Thoracic aorta (tissue), 2 donors: ENCODE data around the gene STAT1. TPM values are rescaled to one million over a fixed set of nuclear protein-coding genes. Genes with fewer than 3 reads are reported as not detected.

Experiments
- ATAC-seq: fragments of 150-250 bp; one replicate; pipeline ENCODE4 v1.8.0; 2017; ENCODE audit warnings: low read depth; ENCODE audit not compliant: insufficient number of reproducible peaks, low FRiP score
- DNase-seq: peaks from one replicate; pipeline ENCODE4 v3.0.0-alpha.2; 2020; ENCODE audit warnings: low spot score
- H3K27ac ChIP-seq, 2 donors: fragments of 200-600 bp; sonication (generic); 1 replicate in 1 of 2; 2 replicates in 1 of 2; pipeline ENCODE4 v1.5.1; 2016; ENCODE audit warnings: mild to moderate bottlenecking in 2 of 2, moderate library complexity in 2 of 2
- H3K27me3 ChIP-seq: fragments of 200-600 bp; sonication (generic); replicated peaks from 2 replicates; pipeline ENCODE4 v1.6.0; 2016; ENCODE audit warnings: mild to moderate bottlenecking; ENCODE audit not compliant: insufficient read depth
- H3K36me3 ChIP-seq: fragments of 200-600 bp; sonication (generic); one replicate; pipeline ENCODE4 v1.5.1; 2016
- H3K4me1 ChIP-seq, 2 donors: fragments of 200-600 bp; sonication (generic); 1 replicate in 1 of 2; 2 replicates in 1 of 2; pipeline versions ENCODE4 v1.5.1 to v1.6.0; 2016; ENCODE audit warnings: low read depth in 2 of 2, mild to moderate bottlenecking in 1 of 2; ENCODE audit not compliant: control insufficient read depth in 1 of 2
- H3K4me3 ChIP-seq: fragments of 200-600 bp; sonication (generic); 2 replicates; pipeline ENCODE4 v1.5.1; 2016; ENCODE audit warnings: mild to moderate bottlenecking
- H3K9me3 ChIP-seq: fragments of 200-600 bp; sonication (generic); 2 replicates; pipeline ENCODE4 v1.5.1; 2016
- total RNA-seq, 2 donors: library from RNA; depleted of rRNA; stranded (reverse); fragments of >200 nt; gene quantifications; one replicate each; pipeline versions ENCODE4 v1.1.0 to v1.2.3, GENCODE V29; 2016
- TF ChIP-seq, protein P1 (sequence below): fragments of 200-600 bp; sonication (generic); IDR thresholded peaks from one replicate; pipeline ENCODE4 v1.5.1; 2019; ENCODE audit warnings: antibody characterized with exemption

The STAT1 gene
- total RNA-seq, 2 donors from 2014 or later = 67.4 to 82.6 TPM

DNA sequence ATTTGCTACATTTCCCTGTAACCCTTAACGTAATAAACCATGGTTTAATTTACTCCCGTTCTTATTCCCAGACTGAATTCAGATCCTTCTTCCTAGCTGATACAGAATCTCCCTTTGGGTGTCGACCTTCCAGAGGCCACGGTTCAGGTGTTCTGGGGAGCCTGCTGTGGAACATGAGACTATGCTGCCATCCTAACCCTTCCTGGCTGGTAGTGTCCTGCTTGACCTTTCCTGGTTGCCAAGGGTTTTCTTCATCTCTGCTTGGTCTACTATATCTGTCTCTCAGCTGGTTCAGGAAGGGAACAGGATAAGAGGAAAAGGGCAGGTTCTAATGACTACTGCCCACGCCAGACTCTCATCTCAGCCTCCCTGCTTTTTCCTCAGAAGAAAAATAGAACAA is 36.5 kb downstream of the STAT1 start:
- no peak for ATAC-seq
- Histone ChIP-seq H3K4me1 (peaks cover 3 to 44% of the 10 kb centered on the region in 2 donors), H3K4me3 (no peak overlapping the region), H3K27me3 (no peaks in the 10 kb centered on the region), H3K36me3 (peaks cover 23% of the 10 kb centered on the region), H3K9me3 (no peaks in the 10 kb centered on the region), H3K27ac (no peak overlapping the region)
- TF ChIP-seq, protein P1, sequence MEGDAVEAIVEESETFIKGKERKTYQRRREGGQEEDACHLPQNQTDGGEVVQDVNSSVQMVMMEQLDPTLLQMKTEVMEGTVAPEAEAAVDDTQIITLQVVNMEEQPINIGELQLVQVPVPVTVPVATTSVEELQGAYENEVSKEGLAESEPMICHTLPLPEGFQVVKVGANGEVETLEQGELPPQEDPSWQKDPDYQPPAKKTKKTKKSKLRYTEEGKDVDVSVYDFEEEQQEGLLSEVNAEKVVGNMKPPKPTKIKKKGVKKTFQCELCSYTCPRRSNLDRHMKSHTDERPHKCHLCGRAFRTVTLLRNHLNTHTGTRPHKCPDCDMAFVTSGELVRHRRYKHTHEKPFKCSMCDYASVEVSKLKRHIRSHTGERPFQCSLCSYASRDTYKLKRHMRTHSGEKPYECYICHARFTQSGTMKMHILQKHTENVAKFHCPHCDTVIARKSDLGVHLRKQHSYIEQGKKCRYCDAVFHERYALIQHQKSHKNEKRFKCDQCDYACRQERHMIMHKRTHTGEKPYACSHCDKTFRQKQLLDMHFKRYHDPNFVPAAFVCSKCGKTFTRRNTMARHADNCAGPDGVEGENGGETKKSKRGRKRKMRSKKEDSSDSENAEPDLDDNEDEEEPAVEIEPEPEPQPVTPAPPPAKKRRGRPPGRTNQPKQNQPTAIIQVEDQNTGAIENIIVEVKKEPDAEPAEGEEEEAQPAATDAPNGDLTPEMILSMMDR = no peak
- no peak for DNase-seq

DNA sequence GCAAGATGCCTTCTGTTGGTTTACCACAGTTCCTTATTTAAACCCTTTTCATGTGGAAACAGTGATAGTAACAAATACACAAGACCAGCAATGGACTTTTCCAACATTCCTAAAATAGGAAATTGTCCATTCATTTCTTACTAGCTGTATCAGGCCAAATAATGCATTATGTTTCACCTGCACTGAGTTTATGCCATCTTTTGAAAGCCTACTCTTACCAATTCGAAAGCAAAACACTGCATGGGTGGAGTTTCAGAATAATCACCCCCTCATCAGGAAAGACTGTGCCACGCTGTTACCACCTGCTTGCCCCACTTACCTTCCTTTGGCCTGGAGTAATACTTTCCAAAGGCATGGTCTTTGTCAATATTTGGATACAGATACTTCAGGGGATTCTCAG is 37.5 kb downstream of the STAT1 start:
- Histone ChIP-seq H3K9me3 (no peaks in the 10 kb centered on the region), H3K36me3 (peaks cover 23% of the 10 kb centered on the region), H3K27me3 (no peaks in the 10 kb centered on the region), H3K27ac (no peak overlapping the region), H3K4me1 (peaks cover 3 to 44% of the 10 kb centered on the region in 2 donors), H3K4me3 (no peak overlapping the region)
- TF ChIP-seq, protein P1 = no peak
- ATAC-seq (no peak), DNase-seq (no peak)

DNA sequence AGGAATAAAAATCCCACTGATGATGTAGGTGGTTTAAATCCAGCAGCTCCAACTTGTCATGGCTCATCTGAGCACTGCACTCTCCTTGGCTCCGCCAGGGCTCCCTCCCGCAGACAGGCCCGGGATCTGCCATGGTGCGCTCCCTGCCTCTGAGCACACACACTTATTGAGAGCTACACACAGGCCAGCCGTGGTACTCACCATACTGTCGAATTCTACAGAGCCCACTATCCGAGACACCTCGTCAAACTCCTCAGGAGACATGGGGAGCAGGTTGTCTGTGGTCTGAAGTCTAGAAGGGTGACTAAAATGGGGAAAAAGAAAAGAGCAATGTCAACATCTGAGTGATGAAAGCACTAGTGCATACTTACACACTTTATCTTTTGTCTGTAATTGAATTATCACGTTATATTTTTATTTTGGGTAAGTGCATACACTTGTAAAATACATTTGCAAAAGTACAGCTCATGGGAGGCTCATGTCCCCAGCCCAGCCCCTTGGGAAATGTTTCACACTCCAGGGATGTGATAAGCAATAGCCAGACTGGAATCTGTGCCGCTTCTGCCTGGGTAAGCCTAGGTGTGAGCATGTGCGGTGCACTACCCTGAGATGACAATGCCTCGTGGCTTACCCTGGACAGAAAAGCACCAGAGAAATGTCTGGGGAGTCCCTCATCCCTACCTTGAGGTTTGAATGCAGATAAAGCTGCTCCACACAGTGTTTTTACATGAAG is 39.2 kb downstream of the STAT1 start:
- Histone ChIP-seq H3K27ac (no peak overlapping the region), H3K4me1 (peaks cover 3 to 26% of the 10 kb centered on the region in 2 donors), H3K27me3 (no peaks in the 10 kb centered on the region), H3K9me3 (no peaks in the 10 kb centered on the region), H3K36me3 (peaks cover 32% of the 10 kb centered on the region), H3K4me3 (no peak overlapping the region)
- ATAC-seq = no peak
- TF ChIP-seq, protein P1 = no peak
- DNase-seq = no peak

DNA sequence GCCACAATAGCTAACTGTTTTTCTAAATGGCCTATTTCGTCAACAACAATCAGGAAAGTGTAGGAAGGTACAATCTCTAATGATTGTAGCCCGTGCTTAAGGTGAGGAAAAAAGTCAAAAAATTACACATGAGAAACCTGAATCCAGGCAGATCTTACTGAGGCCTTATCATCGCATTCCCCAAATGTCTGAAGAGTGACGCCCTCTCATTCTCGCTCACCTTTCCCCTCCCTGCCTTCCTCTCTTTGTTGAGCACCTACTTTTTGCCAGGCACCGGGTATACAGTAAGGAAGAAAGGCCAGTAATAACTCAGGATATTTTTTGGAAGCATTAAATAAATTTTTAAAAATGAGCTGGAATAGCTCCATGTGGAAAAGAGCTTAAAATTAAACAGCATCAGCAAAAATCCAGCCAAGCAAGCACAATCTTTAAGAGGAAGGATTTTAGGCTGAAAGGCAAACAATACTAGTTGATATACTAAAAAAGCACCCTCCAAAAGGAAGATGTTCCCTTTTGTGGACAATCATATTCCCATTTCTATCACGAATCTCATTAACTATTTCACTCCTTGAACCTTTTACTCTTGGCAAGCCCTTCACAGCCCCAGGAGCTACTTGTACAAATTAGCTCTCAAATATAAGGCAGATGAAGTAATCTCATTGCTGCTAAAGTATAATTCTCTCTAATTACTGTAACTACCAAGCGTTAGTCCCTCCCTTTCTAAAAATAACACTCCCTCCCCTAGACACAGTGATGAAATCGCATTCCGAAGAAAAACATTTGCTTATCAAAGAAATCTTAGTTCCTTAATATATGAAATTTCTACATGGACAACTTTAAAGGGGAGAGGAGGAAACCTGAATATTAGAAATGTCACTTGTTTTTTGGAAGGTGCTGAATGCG is 40.0 kb downstream of the STAT1 start:
- TF ChIP-seq, protein P1 = no peak
- peaks cover 3 to 25% of the 10 kb centered on the region in 2 donors for H3K4me1 ChIP-seq
- no peak overlapping the region for H3K27ac ChIP-seq
- no peaks in the 10 kb centered on the region for H3K9me3 ChIP-seq
- ATAC-seq = no peak
- DNase-seq = no peak
- no peaks in the 10 kb centered on the region for H3K27me3 ChIP-seq
- H3K4me3 ChIP-seq = no peak overlapping the region
- H3K36me3 ChIP-seq = peaks cover 36% of the 10 kb centered on the region

DNA sequence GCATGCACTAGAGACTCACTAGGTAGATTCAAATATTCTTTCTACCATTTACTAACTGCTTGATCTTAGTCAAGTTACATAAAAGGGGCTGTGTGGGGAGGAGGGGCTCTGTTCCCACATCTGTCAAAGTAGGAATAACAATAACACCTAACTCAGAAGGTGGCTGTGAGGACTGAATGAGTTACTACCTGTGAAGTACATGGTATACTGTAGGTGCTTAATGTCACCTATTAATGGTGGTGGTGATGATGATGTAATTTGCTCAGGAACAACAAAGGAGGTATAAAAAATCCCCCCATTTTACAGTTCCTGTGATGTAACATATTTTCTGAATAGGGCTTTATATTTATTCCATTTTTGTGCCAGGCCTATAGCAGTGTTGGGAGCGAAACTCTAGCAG is 40.7 kb downstream of the STAT1 start:
- no peak overlapping the region for H3K4me3 ChIP-seq
- ATAC-seq (no peak), DNase-seq (no peak)
- H3K27me3 ChIP-seq = no peaks in the 10 kb centered on the region
- H3K36me3 ChIP-seq = peaks cover 33% of the 10 kb centered on the region
- TF ChIP-seq, protein P1 = no peak
- H3K4me1 ChIP-seq = peaks cover 3 to 25% of the 10 kb centered on the region in 2 donors
- H3K27ac ChIP-seq = no peak overlapping the region
- no peaks in the 10 kb centered on the region for H3K9me3 ChIP-seq
